ENCODE measurements around the gene NPIPB2. TPM values are rescaled to one million over a fixed set of nuclear protein-coding genes. Genes with fewer than 3 reads are reported as not detected.

NPIPB2 gene
- total RNA-seq, 4 donors from 2014 or later = 4.4 to 13.9 (median 10.8) TPM

DNA sequence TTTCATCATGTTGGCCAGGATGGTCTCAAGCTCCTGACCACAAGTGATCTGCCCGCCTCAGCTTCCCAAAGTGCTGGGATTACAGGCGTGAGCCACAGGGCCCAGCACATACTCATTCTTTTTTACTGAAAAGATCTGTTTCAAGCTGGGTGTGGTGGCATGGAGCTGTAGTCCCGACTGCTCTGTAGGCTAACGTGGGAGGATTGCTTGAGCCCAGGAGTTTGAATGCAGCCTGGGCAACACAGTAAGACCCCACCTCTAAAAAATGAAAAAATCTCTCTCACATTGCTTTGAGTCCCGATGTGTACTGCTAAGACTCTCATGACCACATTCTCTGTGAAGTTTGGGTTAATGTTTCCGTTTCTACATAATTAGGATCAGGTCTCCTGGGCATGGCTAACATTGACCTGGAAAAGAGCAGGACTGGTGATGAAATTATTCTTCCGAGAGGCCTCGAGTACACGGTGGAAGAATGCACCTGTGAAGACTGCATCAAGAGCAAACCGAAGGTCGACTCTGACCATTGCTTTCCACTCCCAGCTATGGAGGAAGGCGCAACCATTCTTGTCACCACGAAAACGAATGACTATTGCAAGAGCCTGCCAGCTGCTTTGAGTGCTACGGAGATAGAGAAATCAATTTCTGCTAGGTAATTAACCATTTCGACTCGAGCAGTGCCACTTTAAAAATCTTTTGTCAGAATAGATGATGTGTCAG lies 25.5 kb upstream of the NPIPB2 start:
- TF ChIP-seq, protein P1, sequence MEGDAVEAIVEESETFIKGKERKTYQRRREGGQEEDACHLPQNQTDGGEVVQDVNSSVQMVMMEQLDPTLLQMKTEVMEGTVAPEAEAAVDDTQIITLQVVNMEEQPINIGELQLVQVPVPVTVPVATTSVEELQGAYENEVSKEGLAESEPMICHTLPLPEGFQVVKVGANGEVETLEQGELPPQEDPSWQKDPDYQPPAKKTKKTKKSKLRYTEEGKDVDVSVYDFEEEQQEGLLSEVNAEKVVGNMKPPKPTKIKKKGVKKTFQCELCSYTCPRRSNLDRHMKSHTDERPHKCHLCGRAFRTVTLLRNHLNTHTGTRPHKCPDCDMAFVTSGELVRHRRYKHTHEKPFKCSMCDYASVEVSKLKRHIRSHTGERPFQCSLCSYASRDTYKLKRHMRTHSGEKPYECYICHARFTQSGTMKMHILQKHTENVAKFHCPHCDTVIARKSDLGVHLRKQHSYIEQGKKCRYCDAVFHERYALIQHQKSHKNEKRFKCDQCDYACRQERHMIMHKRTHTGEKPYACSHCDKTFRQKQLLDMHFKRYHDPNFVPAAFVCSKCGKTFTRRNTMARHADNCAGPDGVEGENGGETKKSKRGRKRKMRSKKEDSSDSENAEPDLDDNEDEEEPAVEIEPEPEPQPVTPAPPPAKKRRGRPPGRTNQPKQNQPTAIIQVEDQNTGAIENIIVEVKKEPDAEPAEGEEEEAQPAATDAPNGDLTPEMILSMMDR (IDR thresholded peaks at IDR 0.05; ENCODE audit: low read depth) = no peak

DNA sequence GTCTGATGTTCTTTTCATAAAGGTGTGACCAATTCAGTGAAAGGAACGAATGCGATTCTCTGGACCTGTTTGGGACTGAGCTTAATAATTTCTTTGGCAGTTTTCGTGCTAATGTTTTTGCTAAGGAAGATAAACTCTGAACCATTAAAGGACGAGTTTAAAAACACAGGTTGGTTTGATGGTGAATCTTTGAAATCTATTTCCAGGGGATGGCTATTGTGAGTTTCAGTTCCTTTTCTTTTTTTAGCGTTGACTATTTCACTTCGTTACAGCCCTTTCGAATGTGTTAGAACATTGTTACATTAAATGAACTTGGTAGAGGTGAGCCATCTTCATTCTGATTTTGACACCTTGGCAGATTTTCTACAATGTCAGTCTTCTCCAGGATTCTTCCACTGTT lies 24.3 kb upstream of the NPIPB2 start:
- TF ChIP-seq, protein P1 (IDR thresholded peaks at IDR 0.05; ENCODE audit: low read depth) = no peak

DNA sequence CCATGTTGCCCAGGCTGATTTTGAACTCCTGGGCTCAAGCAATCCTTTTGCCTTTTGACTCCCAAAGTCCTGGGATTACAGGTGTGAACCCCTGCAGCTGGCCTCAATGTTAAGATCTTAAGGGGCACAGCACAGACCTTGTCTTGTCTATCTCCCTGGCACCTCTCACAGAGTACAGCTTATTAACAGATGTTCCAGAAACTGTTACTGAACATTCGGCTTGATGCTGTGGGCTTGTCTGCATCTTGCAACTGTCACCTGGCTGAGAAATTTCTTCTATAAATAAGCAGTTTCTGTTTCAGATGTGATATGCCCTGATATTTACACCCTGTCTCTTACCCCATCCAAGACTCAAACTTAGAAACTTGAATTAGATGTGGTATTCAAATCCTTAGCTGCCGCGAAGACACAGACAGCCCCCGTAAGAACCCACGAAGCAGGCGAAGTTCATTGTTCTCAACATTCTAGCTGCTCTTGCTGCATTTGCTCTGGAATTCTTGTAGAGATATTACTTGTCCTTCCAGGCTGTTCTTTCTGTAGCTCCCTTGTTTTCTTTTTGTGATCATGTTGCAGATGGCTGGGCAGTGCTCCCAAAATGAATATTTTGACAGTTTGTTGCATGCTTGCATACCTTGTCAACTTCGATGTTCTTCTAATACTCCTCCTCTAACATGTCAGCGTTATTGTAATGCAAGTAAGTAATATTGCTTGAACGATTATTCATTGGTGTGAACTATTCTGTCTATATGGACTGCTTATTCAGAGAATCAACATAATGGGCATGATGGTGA lies 23.1 kb upstream of the NPIPB2 start, which contains the start of gene TNFRSF17:
Gene TNFRSF17 (plus strand): TSS at position 450 of the 791 bp plus-strand sequence. CDS start 115 bp downstream, at position 565.
- TF ChIP-seq, protein P1 (IDR thresholded peaks at IDR 0.05; ENCODE audit: low read depth) = no peak

DNA sequence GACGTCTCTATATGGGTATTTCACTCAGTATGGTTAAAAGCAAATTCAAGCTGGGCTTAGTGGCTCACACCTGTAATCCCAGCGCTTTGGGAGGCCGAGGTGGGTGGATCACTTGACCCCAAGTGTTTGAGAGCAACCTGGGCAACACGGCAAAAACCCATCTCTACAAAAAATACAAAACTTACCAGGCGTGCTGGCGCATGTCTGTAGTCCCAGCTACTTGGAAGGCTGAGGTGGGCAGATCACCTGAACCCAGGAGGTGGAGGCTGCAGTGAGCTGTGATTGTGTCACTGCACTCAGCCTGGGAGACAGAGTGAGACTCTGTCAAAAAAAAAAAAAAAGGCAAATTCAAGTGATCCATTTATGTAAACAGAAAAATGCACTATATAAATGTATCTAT lies 21.9 kb upstream of the NPIPB2 start:
- TF ChIP-seq, protein P1 (IDR thresholded peaks at IDR 0.05; ENCODE audit: low read depth) = no peak

DNA sequence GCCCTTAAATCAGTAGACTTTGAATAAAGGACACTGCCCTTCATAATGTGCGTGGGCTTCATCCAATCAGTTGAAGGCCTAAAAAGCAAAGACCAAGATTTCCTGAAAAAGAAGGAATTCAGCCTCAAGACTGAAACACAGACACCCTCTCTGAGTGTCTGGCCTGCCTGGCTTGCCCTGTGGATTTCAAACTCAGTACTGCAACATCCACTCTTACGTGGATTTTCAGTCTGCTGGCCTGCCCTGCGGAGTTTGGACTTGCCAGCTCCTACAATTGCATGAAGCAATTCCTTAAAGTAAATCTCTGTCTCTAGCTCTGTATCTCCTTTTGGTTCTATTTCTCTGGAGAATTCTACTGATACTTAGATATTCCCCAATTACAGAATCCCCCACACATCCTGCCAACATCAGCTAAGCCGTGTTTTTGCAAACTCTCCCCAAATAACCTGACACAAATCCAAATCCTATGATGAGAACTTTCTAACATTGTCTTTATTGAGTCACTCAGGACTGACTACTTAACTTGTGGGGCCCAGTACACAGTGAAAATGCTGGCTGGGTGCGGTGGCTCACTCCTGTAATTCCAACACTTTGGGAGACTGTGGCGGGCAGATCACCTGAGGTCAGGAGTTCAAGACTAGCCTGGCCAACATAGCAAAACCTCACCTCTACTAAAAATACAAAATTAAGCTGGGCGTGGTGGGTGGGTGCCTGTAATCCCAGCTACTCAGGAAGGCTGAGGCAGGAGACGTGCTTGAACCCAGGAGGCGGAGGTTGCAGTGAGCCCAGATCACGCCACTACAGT lies 15.9 kb upstream of the NPIPB2 start:
- TF ChIP-seq, protein P1 (IDR thresholded peaks at IDR 0.05; ENCODE audit: low read depth) = no peak

DNA sequence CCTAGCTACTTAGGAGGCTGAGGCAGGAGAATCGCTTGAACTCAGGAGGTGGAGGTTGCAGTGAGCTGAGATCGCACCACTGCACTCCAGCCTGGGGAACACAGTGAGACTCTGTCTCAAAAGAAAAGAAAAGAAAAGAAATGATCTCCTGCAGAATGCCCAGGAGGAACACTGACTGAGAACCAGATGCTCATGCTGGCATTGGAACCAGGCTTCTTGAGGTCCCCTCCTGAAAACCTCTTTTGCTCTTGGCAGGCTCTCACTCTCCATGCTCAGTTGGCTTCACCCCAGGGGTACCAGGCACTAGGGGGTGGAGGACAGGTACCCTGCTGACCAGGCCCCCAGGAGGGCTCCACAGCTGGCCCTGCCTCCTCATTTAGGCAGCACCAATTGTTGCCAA lies 14.7 kb upstream of the NPIPB2 start:
- TF ChIP-seq, protein P1 (IDR thresholded peaks at IDR 0.05; ENCODE audit: low read depth) = no peak

Measured in subcutaneous adipose tissue (tissue), 4 donors.